Testis (tissue), 2 donors: ENCODE results near the gene P2RY6.

Experiments used
- CTCF ChIP-seq, 3 experiments: fragments of 450-650 bp in 2 of 3; fragments of 200-600 bp in 1 of 3; sonication (generic) in 1 of 3; IDR thresholded peaks; one replicate each; pipeline ENCODE4 v1.5.1; 2016 to 2019; ENCODE audit warnings: antibody characterized with exemption in 3 of 3, mild to moderate bottlenecking in 2 of 3, moderate library complexity in 1 of 3
- POLR2A ChIP-seq: fragments of 450-650 bp; IDR thresholded peaks from one replicate; pipeline ENCODE4 v1.6.1; 2017; ENCODE audit warnings: antibody characterized with exemption, mild to moderate bottlenecking, moderate library complexity

- TF ChIP-seq POLR2A (no peak), CTCF (IDR thresholded peaks at IDR 0.05) (no peak)
Observed at GRCh38 chr11:73316422-73316821, 44.3 kb downstream of the P2RY6 start.
